NCI-H1417 (cell line): ENCODE results near the gene MMGT1.

Source experiments
- DNase-seq, 3 experiments: peaks; one replicate each; lab custom pipeline; 2025; lab: John Stamatoyannopoulos, UW

Gene MMGT1

DNA sequence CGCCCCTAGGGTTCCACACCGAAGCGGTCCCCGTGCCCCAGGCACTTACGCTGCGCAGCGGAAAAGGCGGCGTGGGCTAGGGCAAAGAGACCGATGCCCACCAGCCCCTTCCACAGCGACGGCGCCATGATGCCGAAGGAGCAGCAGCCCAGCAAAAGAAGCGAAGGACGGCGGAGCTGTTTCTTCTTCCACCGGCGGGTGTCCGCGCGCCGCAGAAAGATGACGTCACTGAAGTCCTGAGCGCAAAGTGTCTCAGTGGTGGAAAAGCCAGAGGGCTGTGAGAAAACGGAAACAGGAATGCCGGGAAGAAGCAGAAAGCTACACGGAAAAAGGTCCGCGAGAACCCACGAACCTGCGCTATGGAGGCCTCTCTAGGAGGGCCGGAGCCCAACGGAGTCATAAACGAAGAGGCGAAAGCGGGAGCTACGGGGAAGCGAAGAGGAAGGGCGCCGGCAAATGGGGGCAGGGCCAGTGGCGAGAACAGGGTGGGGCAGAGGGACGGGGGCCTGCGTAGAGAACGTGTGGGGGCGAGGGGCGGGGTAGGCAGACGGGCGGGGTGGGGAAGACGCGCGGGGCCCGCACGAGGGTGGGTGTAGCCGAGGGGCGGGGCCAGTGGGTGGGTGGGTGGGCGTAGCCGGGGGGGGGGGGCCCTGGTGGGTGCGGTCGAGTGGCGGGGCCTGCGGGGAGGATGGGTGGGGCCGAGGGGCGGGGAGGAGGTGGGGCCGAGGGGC lies at the start of gene MMGT1:
TSS of gene MMGT1 (minus strand) at position 441 of the 731 bp plus-strand sequence. CDS start at position 128, 313 bp downstream.
- DNase-seq: peak; percentile 88 to 91 (median 90)

DNA sequence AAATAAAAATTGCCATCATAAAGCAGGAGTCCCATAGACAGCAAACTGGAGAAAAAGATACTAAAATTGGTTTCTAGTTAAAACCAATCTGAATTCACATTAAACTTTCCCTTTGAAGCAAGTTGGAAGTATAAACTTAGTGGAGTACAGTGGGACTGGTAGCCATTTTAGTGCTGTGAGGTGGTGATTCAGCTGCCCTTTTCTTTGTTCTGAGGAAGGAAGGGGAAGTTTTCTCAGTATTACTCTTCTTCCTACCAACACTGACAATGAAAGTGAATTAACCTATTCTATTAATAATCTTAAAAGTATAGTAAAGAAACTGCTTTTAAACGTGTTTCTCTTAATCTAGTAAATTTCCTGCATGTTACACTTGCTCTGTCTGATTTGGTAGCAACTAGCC lies 48.1 kb upstream of the MMGT1 start:
- DNase-seq: no peak

DNA sequence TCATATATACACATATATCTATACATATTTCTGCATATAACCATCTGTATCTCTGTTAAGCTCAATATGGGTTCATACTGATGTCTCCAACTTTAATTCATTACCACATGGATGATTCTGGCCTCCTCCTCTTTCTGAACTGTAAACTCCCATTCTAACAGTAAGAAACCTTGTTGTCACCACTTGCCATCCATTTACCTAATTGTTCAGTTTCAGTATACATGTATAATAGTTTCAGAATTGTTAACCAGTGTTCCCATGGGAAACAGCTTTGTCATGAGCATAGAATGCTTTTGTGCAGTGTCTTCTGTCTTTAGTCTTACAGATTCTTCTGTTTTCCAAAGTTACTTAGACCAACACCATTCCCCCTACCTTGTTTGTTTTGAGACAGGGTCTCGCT lies 47.4 kb upstream of the MMGT1 start:
- no peak for DNase-seq

DNA sequence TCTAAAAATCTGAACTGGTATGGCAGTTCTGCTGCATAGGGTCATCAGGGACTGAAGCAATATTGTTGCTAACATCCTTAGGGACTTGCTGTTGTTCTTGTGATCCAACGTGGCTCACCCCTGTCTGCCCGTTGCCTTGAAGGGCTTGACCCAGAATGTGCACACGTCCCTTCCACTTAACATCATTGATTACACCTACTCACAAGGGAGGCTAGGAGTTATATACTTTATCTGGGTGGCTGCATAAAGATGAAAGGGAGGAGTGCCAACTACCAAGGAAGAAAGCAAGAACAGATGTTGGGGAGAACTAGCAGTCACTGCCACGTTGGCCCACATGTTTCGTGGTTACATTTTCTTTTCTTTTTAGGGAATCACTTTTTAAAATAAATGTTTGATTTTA lies 45.4 kb upstream of the MMGT1 start:
- DNase-seq: no peak

DNA sequence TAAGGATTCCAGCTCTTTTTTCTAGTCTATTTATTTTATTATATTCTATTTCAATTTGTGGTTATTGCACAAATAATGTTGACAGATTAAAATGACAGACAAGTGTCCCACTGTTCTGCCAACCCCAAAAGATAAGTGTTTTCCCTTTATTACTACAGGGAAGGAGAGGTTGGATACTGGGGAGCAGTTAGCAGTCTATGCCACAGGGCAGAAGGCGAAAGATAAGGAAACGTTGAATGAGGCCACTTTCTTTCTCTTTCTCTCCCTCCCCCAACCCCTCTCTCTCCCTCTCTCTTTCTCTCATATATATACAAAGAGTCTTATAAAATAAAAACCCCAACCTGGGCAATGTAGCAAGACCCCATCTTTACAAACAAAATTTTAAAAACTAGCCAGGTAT lies 43.1 kb upstream of the MMGT1 start:
- DNase-seq: no peak

DNA sequence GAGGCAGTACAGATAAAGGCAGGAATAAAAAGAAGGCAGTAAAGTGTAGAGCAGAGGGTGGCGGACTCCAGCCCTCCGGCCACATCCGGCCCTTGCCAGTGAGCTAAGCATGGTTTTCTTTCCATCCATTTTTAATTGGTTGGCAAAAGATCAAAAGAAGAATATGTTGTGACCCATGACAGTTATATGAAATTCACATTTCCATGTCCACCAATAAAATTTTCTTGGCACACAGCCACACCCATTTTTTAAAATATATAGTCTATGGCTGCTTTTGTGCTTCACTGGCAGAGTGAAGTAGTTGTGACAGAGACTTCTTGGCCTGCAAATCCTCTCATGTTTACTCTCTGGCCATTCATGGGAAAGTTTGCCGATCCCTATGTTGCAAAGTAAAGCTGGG lies 41.2 kb upstream of the MMGT1 start:
- no peak for DNase-seq

DNA sequence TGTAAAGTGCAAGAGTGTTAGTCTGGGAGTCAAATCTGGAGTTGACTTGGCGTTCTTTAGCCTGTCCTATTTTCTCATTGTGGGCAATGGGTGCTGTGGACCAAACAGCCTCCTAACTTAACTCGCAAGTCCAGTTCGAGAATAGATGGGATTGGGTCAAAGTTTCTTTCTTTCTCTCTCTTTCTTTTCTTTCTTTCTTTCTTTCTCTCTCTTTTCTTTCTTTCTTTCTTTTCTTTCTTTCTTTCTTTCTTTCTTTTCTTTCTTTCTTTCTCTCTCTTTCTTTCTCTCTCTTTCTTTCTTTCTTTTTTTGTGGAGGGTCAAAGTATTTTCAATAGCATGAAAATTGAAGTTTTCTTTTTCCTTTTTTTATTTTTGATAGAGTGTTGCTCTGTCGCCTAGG lies 14.5 kb upstream of the MMGT1 start:
- DNase-seq: no peak

DNA sequence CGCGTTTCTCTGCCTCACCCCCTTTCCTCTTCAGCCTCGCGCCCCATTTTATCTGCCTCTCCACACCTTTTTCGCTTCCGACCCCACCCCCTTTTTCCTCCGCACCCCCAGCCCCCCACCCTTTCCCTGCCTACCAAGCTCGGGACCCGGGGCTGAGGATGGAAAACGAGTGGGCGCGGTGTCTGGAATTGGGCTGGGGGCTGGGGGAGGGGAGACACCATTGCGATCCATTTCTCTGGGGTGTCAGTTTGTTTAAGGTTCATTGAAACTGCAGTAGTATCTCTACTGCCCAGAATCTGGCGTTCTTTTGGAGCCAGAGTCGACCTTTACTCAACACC lies 12.2 kb upstream of the MMGT1 start:
- peak in 1 of 3 experiments; percentile 44 for DNase-seq

DNA sequence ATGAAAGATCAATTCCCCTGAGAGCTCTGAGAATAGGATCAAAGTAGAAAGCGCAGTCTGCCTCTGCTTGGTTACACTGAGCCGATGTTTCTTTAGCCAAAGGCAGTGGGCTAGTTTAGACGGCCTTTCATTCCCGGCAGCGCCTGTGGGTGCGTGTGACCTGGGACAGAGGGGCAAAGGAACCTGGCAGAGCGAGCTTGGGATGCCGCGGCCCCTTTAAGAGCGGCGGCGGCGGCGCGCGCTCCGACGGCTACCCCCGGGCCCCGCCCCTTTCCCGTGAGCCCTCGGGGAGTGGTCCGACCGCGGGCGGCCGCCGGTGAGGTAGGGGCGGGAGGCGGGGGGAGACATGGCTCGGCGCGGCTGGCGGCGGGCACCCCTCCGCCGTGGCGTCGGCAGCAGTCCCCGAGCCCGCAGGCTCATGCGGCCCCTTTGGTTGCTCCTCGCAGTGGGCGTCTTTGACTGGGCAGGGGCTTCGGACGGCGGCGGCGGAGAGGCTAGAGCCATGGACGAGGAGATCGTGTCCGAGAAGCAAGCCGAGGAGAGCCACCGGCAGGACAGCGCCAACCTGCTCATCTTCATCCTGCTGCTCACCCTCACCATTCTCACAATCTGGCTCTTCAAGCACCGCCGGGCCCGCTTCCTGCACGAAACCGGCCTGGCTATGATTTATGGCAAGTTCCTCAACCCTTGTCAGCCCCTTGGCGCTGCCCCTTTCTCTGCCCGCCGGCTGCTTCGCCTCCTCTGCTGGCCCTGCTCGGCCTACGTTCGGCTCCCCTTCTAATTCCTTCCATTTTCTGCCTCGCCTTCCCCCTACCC lies 11.6 kb upstream of the MMGT1 start, which contains the start of gene SLC9A6:
TSS of gene SLC9A6 (plus strand) at position 279 of the 816 bp plus-strand sequence. CDS start at position 503, 224 bp downstream.
- peak; percentile 83 to 87 (median 83) for DNase-seq

DNA sequence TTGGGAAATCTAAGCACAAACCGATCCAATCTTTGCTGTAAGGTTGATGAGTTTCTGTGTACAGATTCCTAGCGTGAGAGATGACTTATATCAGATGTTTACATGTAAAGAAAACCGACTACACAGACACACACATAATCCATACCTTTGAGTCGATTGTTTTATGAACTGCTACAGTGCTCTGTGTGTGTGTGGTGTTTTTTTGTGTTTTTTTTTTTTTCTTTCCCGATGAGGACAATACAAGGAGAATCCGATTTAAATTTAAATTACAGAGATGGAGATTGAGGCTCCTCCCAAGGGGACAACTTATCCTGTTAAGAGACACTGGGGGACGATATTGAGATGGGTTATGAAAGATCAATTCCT lies 11.0 kb upstream of the MMGT1 start:
- no peak for DNase-seq

DNA sequence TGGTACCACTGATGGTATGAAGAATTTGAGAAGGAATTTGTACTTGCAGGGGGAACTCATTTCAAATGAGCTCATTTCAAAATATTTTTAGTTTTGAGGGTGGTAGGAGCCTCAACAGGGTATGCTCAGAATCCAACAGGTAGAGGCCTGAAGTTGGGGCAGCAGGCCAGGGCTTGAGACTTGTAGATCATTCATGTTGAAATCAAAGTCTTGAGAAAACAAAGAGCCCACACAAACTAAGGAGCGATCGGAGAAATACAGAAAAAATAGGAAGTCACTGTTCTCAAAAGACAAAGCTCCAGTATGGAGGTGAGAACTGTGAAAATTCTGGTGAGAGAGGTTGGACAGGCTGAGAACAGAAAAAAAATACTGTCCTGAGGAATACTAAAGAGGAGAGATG lies 10.5 kb upstream of the MMGT1 start:
- DNase-seq: no peak

DNA sequence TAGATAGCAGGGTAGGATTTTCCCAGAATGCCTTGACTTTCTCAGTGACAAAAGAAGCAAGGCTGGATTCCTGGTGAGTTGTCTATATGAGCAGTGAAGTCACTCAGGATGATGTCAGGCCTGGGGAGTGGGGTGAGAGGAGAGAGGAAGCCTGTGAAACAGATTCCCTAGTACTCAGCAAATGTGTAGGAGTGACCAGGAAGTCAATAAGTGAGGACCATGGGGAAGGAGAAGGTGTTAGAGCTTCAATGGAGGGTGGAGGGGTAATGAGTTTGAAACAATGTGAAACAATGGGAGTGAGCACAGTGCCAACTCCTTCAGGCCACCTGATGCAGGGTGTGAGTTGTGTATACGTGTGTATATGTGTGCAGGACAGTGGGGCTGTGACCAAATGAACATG lies 9.1 kb upstream of the MMGT1 start:
- no peak for DNase-seq

DNA sequence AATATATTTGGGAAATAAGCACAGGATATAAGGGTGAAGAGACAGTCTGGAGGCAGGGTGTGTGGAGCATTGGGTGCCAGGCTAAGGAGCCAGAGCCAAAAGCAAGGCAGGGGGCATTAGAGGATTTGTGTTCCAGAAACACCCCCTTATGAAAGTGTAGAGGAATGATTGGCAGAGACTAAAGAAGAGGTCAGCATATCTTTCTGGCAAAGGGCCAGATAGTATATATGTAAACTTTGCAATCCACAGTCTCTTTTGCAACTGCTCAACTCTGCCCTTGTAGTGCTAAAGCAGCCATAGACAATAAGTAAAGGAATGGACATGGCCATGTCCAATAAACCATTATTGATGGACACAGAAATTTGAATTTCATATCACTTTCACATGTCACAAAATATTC lies 7.9 kb upstream of the MMGT1 start:
- DNase-seq: no peak

DNA sequence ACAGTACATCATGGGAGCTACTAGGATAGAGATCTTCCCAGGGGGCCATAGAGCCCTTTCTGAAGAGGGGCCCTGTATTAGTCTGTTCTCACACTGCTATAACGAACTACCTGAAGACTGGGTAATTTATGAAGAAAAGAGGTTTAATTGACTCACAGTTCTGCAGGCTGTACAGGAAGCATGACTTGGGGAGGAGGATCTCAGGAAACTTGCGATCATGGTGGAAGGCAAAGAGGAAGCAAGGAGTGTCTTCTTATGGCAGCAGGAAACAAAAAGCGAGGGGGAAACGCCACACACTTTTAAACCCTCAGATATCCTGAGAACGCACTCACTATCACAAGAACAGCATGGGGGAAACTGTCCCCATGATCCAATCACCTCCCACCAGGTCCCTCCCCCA lies 7.2 kb upstream of the MMGT1 start:
- no peak for DNase-seq

DNA sequence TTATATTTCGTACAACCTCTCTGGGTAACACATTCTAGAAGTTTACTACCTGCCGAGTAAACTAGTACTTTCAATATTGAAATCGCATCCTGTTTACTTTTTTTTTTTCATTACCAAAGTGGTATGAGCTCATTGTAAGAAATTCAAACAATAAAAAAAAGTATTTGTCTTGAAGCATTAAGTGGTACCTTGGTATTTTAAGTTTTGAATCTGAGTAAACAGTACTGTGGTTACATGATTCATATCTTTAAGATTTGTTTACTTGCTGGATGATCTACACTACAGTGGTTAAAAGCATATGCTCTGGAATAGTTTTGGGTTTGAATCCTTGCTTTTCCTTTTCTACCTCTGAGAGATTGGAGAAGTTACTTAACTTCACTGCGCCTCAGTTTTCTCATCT lies 3.8 kb upstream of the MMGT1 start:
- DNase-seq: no peak

DNA sequence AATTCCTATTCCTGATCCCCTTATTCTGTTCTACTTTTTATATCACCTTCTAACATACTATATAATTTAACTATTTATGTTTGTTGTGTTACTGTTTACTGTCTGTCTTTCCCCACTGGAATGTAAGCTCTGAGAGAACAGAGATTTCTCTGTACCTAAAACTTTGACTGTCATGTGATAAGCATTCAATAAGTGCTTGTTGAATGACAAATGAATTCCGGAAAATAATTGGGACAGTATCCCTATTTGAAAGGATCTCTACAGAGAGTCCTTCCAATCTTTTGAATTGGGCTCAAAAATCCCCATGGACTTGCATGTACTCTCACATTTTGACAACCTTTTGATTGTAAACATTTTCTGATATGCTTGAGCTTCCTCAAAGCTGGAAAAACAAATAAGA lies 1.6 kb upstream of the MMGT1 start:
- no peak for DNase-seq

DNA sequence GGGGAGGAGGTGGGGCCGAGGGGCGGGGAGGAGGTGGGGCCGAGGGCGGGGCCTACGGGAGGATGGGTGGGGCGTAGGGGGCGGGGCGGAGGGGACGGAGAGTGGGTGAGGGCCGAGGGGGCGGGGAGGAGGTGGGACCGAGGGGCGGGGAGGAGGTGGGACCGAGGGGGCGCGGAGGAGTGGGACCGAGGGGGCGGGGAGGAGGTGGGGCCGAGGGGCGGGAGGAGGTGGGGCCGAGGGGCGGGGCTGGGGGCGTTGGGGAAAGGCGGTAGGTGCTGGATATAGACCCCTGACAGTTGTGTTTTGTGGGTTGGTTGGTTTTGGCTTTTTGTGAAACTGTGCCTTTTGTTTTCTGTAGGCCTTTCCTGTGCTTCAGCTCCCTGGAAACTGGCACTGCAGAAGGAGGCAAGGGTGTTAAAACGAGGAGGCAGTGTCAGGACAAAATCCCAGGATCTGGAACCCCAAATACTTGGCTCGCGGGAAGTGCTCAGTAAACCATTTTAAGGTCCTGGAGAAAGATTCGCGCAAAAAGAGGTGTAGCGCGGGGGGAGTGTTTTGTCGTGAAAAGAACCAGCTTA lies 580 bp upstream of the MMGT1 start:
- DNase-seq: peak; percentile 39 to 71 (median 59)

DNA sequence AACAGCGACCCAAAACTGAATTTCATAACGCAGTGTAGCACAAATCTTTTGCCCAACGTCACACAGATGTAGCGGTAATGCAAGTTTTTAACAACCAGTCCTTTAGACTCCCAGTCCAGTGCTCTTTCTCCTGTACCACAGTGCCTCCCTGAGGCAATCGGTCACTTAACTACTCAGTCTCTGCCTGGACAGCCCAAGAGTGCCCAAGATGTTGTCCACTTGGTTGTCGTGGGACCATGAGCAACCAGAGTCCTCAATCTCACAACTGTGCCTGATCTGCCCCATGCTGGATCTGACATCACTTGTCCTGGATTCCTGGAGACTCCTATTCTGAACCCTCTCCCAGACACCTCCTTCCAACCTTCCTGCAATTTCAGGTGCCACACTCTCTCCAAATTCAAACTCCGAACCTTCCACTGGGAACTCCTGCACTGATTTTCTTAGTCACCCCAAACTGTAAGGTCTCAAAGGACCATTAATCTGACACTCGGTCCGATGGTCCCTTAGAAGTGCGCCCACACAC lies 702 bp downstream of the MMGT1 start:
- DNase-seq: peak in 1 of 3 experiments; percentile 48

DNA sequence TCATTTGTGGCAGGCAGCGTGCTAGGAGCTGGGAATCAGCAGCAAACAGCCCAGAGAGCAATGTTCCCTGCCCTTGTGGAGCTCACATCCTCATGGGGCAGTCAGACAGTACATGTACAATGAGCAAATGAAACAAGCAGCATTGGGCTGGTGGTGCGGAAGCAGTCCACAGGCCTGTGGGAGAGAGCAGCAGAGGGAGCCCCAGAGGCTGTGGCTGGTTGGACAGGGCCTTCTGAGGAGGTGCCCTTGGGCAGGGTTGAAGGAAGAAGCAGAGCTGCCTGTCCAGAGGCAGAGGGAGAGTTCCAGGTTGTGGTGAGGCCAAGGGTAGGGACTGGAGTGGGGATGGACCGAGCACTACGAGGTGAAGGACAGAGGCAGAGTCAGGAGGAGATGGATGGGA lies 22.5 kb downstream of the MMGT1 start:
- no peak for DNase-seq

DNA sequence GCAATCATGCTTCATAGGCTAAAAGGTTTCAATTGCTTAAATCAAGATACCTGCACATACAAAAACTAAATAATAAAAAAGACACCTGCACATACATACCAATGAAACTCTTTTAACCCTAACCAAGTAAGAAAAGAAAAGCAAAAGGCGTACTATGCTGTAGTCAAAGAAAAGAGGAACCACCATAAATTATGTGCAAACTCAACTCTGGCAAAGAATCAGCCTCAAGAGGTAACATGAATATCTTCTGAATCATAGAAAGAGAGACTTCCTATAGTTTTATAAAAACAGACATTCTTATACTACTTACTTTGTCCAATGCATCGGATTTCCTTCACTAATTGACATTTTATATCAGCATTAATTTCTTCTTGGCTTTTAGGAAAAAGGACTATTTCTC lies 29.3 kb downstream of the MMGT1 start:
- no peak for DNase-seq

DNA sequence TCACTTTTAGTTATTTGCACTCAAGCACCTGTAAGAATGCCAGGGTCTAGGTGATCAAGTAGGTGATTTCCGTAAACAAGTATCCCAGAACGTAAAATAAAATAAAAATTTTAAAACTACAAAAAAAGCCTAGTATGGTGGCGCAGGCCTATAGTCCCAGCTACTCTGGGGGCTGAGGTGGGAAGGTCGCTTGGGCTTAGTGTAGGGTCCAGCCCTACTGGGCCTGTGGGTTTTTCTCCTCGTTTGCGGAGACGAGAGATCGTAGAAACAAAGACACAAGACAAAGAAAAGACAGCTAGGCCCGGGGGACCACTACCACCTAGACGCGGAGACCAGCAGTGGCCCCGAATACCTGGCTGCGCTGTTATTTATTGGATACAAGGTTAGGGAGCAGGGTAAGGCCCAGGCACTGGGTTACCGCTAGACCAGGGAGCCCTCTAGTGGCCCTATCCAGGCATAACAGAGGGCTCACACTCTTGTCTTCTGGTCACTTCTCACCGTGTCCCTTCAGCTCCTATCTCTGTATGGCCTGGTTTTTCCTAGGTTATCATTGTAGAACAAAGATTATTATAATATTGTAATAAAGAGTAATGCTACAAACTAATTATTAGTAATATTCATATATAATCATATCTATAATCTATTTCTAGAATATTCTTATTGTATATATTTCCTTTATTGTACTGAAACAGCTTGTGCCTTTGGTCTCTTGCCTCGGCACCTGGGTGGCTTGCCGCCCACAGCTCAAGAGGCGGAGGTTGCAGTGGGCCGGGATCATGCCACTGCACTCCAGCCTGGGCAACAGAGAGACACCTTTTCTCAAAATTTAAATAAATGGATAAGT lies 41.9 kb downstream of the MMGT1 start:
- DNase-seq: peak; percentile 16 to 67 (median 60)

DNA sequence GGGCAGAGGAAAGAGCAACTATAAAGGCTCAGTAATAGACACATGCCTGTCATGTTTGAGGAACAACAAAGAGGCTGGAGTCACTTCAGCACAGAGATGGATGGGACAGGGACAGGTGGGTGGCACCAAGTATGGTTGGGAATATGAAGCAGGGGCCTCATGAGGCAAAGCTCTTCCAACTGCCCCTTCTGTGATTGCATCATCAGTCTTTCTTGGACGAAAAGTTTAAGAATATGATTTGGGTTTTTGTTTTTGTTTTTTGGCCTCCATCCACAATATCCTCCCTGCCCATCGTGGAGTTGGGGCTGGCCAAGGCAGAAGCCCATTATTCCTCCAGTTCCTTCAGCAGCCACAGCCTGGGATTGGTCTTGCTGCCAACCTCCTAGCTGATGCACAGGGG lies 45.9 kb downstream of the MMGT1 start:
- DNase-seq: no peak
